Keratinocyte (primary cell): ENCODE data around the gene HMG20A.

Experiments used
- EZH2 ChIP-seq: IDR thresholded peaks from one replicate; pipeline ENCODE4 v1.6.1; 2012; ENCODE audit warnings: inconsistent platforms, mild to moderate bottlenecking, low read length, moderate library complexity
- TF ChIP-seq, protein P1 (sequence below), 3 experiments: IDR thresholded peaks in 1 of 3; conservative IDR thresholded peaks in 1 of 3; optimal IDR thresholded peaks in 1 of 3; 2 replicates in 2 of 3; 3 replicates in 1 of 3; pipeline versions ENCODE3 to v1.5.1; 2011; ENCODE audit warnings: low read length in 3 of 3, mild to moderate bottlenecking in 3 of 3, moderate library complexity in 2 of 3, control low read depth in 1 of 3, inconsistent platforms in 1 of 3; ENCODE audit not compliant: insufficient read depth in 2 of 3; ENCODE audit errors: extremely low read depth in 1 of 3

- TF ChIP-seq EZH2: no peak
- TF ChIP-seq, protein P1, sequence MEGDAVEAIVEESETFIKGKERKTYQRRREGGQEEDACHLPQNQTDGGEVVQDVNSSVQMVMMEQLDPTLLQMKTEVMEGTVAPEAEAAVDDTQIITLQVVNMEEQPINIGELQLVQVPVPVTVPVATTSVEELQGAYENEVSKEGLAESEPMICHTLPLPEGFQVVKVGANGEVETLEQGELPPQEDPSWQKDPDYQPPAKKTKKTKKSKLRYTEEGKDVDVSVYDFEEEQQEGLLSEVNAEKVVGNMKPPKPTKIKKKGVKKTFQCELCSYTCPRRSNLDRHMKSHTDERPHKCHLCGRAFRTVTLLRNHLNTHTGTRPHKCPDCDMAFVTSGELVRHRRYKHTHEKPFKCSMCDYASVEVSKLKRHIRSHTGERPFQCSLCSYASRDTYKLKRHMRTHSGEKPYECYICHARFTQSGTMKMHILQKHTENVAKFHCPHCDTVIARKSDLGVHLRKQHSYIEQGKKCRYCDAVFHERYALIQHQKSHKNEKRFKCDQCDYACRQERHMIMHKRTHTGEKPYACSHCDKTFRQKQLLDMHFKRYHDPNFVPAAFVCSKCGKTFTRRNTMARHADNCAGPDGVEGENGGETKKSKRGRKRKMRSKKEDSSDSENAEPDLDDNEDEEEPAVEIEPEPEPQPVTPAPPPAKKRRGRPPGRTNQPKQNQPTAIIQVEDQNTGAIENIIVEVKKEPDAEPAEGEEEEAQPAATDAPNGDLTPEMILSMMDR (optimal IDR thresholded peaks at IDR 0.05 in 1 of 3, IDR thresholded peaks at IDR 0.05 in 1 of 3, conservative IDR thresholded peaks at IDR 0.05 in 1 of 3; ENCODE audit: extremely low read depth in 1 of 3, insufficient read depth in 2 of 3, low read length in 3 of 3): no peak
Measured at GRCh38 chr15:77412972-77413698, 7.6 kb upstream of the HMG20A start.
